GM18505 (cell line): ENCODE results near the gene RERE.
"Not testable (repeated sequence)": the region's sequence is repeated elsewhere in the genome, so short reads cannot be mapped to it uniquely, and the experiment has no call there.

Source experiments
- ATAC-seq: cut with Tn5 transposase; IDR thresholded peaks from one replicate; pipeline ENCODE4 v1.9.1; 2021; ENCODE audit not compliant: unreplicated experiment
- POLR2A ChIP-seq: IDR thresholded peaks from 4 replicates; pipeline ENCODE4 v1.6.1; 2011; ENCODE audit warnings: borderline replicate concordance; ENCODE audit not compliant: insufficient read depth, insufficient read length; ENCODE audit errors: extremely low read depth

RERE gene

GRCh38 chr1:8384577-8384976 is 432.9 kb downstream of the RERE start:
- TF ChIP-seq POLR2A, result no peak
- ATAC-seq, result no peak

- TF ChIP-seq POLR2A, result no peak
- no peak for ATAC-seq
These were observed 433.4 kb downstream of the RERE start for GRCh38 chr1:8384088-8384487.

DNA sequence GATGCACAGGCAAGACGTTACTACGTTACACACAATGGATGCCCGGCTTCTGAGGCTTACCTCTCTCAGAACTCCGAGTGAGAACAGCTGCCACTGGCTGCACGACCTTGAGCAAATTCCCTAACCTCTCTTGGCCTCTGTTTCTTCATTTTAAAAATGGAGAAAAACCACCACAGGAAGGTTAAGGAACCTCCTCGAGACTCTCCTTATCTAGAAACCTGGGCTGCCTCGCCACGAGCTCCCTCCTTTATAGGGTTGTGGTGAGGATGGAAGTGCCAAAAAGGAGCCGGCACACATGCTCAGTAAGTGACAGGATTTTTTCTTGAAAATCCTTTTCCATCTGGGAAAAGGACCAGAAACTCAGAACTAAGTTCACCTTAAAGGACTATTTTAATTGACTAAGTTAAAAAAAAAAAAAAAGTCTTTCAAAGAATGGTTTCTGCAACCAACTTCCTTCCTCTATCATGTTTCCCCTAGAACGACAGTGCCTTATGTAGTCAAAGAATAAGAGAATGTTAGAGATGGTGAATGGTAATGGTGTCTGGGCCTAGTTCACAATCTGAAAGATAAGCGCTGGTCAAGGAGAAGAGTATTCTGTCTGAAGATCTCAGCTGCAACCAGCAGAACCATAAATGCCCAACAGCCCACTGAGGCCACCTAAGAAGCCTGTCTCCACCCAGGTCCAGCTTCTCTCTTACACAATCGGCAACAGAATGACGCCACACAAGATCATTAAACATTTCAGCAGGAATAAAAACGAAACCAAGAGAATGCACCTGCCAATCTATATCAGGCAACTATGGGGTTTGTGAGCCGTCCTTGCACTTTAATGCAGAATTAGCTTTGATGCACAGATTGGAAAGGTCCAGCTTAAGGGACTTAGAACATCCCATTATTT is 434.6 kb downstream of the RERE start:
- no peak for ATAC-seq

DNA sequence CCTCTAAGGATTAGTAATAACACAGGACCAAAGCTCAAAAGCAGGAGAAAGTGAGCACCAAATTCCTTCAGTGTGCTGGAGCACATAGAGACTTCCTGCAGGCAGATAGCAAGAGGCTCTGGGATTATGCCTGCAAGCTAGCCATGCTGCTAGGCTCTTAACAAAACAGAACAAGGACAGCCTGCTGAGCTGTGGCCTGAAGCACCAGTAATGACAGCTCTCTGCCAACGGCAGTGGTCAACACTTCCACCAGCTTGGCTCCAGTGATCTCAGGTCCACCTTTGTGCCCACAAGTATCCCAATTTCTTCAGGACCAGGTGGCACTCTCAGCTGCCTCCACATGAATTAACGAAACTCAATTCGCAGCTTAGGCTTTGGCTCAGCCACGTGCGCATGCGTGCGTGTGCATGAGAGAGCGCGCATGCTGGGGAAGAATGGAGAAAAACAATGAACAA is 435.4 kb downstream of the RERE start:
- ATAC-seq, result no peak
- TF ChIP-seq POLR2A, result no peak

More for the DNA sequence above, 434.6 kb downstream of the RERE start:
- TF ChIP-seq POLR2A, result no peak

GRCh38 chr1:8381618-8382017 is 435.8 kb downstream of the RERE start:
- no peak for ATAC-seq
- no peak for TF ChIP-seq POLR2A

GRCh38 chr1:8380310-8380709 is 437.1 kb downstream of the RERE start:
- not testable (repeated sequence) for ATAC-seq

GRCh38 chr1:8379513-8380186 is 437.8 kb downstream of the RERE start:
- TF ChIP-seq POLR2A, result no peak
- no peak for ATAC-seq

DNA sequence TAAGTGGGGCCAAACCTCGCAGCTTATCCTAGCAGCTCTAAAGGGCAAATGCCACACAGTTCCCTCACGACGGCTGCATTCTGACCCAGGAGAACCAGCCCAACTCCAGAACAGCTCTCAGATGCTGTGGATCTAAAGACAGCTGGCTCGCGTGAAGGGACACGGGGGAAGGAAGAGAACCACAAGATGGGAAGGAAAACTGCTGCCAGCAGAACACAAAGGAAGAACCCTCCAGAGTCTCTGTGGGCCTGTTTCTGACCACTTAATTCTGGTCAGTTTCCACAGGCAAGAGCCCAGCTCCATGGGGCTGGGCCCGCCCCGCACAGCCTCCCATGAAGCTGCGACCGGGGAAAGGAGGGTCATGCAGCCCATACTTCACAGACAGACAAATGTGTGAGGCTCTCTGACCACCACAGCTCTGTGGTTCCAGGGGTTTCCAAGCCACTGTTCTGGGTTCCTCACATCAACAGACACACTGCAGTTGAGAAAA is 438.4 kb downstream of the RERE start:
- TF ChIP-seq POLR2A, result no peak
- no peak for ATAC-seq

- ATAC-seq, result no peak
- no peak for TF ChIP-seq POLR2A
These were observed 439.3 kb downstream of the RERE start for GRCh38 chr1:8378178-8378577.

GRCh38 chr1:8377271-8377981 is 440.0 kb downstream of the RERE start:
- ATAC-seq, result no peak
- no peak for TF ChIP-seq POLR2A

DNA sequence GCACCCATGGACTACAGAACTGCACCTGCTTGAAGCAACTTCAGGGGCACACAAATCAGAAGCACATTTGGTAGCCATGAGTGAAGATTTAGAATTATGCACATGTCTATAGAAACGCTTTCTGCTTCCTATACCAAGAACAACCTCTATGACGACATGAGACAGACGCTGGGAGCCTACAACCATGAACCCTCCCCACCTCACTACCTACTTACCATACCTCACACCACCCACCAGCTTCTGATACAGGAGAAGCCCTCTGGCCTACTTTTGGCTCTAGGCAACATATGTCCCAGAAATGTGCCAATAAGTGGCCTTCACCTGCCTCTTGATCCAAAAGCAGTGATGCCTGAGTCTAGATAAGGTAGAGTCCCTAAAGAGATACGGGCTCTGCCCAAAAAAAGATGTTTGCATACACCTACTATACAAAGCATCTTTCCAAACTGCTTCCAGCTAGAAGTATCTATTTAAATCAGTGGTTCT is 441.0 kb downstream of the RERE start:
- TF ChIP-seq POLR2A, result no peak
- ATAC-seq, result no peak

DNA sequence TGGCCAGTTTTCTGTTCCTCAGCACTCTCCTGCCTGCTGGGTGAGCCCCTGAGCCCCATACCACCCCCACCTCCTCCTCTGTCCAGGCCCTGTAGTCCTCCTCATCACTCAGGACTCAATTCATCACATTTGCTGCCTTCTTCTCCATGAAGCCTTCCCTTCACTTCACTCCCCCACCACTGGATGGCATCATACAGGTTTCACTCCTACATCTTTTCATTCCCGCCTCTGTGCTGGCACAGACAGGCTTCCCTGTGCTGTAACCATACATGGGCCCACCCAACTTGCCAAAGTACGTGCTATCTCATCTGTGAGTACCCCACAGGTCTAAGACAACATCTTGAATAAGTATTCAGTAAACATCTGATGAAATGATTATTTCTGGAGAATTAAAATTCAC is 442.6 kb downstream of the RERE start:
- no peak for TF ChIP-seq POLR2A
- ATAC-seq, result no peak

- ATAC-seq, result no peak
- TF ChIP-seq POLR2A, result no peak
These were observed 443.1 kb downstream of the RERE start for GRCh38 chr1:8374356-8374755.
